GM12874 (cell line): ENCODE data around the gene DNTTIP2.

Source experiments
- CTCF ChIP-seq: IDR thresholded peaks from 2 replicates; pipeline ENCODE4 v1.5.1; 2011; ENCODE audit warnings: low read depth, mild to moderate bottlenecking, control low read depth, low read length, moderate library complexity; ENCODE audit not compliant: insufficient read depth

DNTTIP2 gene

GRCh38 chr1:93899543-93900207 lies 20.7 kb upstream of the DNTTIP2 start:
- no peak for TF ChIP-seq CTCF

GRCh38 chr1:93888900-93889299 lies 9.9 kb upstream of the DNTTIP2 start:
- no peak for TF ChIP-seq CTCF

- TF ChIP-seq CTCF: no peak
Observed at GRCh38 chr1:93882269-93882668, 3.3 kb upstream of the DNTTIP2 start.

GRCh38 chr1:93880731-93881130 lies 1.7 kb upstream of the DNTTIP2 start:
- no peak for TF ChIP-seq CTCF

- no peak for TF ChIP-seq CTCF
Observed at GRCh38 chr1:93878501-93878888, 511 bp downstream of the DNTTIP2 start.

GRCh38 chr1:93877529-93877928 lies 1.5 kb downstream of the DNTTIP2 start:
- no peak for TF ChIP-seq CTCF

- no peak for TF ChIP-seq CTCF
Observed at GRCh38 chr1:93876244-93876643, 2.8 kb downstream of the DNTTIP2 start.
